ENCODE data around the gene SLC39A6. TPM values are rescaled to one million over a fixed set of nuclear protein-coding genes. Genes with fewer than 3 reads are reported as not detected.

SLC39A6 gene
- total and polyA plus RNA-seq, 2 of the 13 experiments (the other 11 are each of a cell fraction or from before 2014, with no cell fraction given), result 41.7 to 59.2 TPM

DNA sequence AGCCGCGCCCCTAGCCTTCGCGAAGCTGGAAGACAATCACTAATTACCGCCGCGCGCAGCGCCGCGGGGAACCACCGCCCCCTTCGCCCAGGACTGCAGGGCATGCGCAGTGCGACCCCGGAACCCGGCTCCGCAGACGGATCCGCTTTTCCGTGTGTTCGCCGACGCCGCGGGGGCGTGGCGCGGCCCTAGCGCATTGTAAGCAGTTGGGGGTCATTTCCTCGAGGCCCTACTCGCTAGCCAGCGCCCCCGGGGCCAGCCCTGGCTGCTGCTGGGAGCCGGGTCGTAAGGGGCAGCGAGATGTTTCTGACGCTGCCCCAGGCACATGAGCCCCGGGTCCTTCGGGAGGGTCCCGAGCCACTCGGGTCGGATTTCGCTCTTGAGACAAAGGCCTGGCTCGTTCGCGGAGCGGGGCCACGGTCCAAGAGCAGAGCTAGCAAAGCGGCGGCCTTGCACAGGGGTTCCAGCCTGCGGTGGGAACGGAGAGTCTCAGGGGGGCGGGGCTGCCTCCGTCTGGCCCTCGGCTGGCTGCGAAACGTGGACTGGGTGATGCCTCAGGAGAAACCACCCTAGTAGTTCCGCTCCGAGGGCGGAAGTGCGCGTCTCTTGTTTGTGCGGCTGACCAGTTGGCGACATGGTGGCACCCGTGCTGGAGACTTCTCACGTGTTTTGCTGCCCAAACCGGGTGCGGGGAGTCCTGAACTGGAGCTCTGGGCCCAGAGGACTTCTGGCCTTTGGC, at the start of gene SLC39A6, which contains the start of gene ELP2 (continued):
- peak; percentile 81 for TF ChIP-seq REL (CRISPR knock-in tag; conservative IDR thresholded peaks at IDR 0.05)
- peak; percentile 67 for TF ChIP-seq ELF3 (CRISPR knock-in tag; IDR thresholded peaks at IDR 0.05)
- no peak for TF ChIP-seq ZFP1 (CRISPR knock-in tag; IDR thresholded peaks at IDR 0.05)
- TF ChIP-seq, protein P1, sequence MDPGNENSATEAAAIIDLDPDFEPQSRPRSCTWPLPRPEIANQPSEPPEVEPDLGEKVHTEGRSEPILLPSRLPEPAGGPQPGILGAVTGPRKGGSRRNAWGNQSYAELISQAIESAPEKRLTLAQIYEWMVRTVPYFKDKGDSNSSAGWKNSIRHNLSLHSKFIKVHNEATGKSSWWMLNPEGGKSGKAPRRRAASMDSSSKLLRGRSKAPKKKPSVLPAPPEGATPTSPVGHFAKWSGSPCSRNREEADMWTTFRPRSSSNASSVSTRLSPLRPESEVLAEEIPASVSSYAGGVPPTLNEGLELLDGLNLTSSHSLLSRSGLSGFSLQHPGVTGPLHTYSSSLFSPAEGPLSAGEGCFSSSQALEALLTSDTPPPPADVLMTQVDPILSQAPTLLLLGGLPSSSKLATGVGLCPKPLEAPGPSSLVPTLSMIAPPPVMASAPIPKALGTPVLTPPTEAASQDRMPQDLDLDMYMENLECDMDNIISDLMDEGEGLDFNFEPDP (CRISPR knock-in tag; conservative IDR thresholded peaks at IDR 0.05), result no peak; the same call in 1 of the 2 replicates
- no peak for TF ChIP-seq SNRNP70 (IDR thresholded peaks at IDR 0.05; ENCODE audit: low read depth, low read length)
- TF ChIP-seq ZNF629 (CRISPR knock-in tag; conservative IDR thresholded peaks at IDR 0.05), result no peak
- TF ChIP-seq EED (CRISPR knock-in tag; IDR thresholded peaks at IDR 0.05), result no peak
- peak; percentile 90; the same call in 1 of the 2 replicates for TF ChIP-seq ZNF709 (CRISPR knock-in tag; IDR thresholded peaks at IDR 0.05)
- TF ChIP-seq, protein P2, sequence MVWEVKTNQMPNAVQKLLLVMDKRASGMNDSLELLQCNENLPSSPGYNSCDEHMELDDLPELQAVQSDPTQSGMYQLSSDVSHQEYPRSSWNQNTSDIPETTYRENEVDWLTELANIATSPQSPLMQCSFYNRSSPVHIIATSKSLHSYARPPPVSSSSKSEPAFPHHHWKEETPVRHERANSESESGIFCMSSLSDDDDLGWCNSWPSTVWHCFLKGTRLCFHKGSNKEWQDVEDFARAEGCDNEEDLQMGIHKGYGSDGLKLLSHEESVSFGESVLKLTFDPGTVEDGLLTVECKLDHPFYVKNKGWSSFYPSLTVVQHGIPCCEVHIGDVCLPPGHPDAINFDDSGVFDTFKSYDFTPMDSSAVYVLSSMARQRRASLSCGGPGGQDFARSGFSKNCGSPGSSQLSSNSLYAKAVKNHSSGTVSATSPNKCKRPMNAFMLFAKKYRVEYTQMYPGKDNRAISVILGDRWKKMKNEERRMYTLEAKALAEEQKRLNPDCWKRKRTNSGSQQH (CRISPR knock-in tag; IDR thresholded peaks at IDR 0.05; ENCODE audit: low read depth), result peak; percentile 70; the same call in 1 of the 2 replicates
- 0 out of 2 replicates have a peak, but pooled peaks have one; percentile 18 for TF ChIP-seq DNMT1 (CRISPR knock-in tag; IDR thresholded peaks at IDR 0.05)
- no peak for TF ChIP-seq DPF2 (CRISPR knock-in tag; IDR thresholded peaks at IDR 0.05; ENCODE audit: borderline replicate concordance, low read depth)
- TF ChIP-seq, protein P3, sequence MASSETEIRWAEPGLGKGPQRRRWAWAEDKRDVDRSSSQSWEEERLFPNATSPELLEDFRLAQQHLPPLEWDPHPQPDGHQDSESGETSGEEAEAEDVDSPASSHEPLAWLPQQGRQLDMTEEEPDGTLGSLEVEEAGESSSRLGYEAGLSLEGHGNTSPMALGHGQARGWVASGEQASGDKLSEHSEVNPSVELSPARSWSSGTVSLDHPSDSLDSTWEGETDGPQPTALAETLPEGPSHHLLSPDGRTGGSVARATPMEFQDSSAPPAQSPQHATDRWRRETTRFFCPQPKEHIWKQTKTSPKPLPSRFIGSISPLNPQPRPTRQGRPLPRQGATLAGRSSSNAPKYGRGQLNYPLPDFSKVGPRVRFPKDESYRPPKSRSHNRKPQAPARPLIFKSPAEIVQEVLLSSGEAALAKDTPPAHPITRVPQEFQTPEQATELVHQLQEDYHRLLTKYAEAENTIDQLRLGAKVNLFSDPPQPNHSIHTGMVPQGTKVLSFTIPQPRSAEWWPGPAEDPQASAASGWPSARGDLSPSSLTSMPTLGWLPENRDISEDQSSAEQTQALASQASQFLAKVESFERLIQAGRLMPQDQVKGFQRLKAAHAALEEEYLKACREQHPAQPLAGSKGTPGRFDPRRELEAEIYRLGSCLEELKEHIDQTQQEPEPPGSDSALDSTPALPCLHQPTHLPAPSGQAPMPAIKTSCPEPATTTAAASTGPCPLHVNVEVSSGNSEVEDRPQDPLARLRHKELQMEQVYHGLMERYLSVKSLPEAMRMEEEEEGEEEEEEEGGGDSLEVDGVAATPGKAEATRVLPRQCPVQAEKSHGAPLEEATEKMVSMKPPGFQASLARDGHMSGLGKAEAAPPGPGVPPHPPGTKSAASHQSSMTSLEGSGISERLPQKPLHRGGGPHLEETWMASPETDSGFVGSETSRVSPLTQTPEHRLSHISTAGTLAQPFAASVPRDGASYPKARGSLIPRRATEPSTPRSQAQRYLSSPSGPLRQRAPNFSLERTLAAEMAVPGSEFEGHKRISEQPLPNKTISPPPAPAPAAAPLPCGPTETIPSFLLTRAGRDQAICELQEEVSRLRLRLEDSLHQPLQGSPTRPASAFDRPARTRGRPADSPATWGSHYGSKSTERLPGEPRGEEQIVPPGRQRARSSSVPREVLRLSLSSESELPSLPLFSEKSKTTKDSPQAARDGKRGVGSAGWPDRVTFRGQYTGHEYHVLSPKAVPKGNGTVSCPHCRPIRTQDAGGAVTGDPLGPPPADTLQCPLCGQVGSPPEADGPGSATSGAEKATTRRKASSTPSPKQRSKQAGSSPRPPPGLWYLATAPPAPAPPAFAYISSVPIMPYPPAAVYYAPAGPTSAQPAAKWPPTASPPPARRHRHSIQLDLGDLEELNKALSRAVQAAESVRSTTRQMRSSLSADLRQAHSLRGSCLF (CRISPR knock-in tag; IDR thresholded peaks at IDR 0.05; ENCODE audit: borderline replicate concordance), result peak; percentile 71; the same call in 1 of the 2 replicates
- TF ChIP-seq ZNF333 (CRISPR knock-in tag; IDR thresholded peaks at IDR 0.05; ENCODE audit: borderline replicate concordance), result no peak
- TF ChIP-seq ZNF441 (CRISPR knock-in tag; IDR thresholded peaks at IDR 0.05; ENCODE audit: borderline replicate concordance), result peak; percentile 48; the same call in 1 of the 2 replicates
- TF ChIP-seq ZNF790 (CRISPR knock-in tag; IDR thresholded peaks at IDR 0.05; ENCODE audit: borderline replicate concordance), result peak; percentile 97
